ENCODE results near the gene LEMD2.
A peak's percentile ranks its signal among the peaks of the same experiment; 100 is the strongest.

Gene LEMD2

DNA sequence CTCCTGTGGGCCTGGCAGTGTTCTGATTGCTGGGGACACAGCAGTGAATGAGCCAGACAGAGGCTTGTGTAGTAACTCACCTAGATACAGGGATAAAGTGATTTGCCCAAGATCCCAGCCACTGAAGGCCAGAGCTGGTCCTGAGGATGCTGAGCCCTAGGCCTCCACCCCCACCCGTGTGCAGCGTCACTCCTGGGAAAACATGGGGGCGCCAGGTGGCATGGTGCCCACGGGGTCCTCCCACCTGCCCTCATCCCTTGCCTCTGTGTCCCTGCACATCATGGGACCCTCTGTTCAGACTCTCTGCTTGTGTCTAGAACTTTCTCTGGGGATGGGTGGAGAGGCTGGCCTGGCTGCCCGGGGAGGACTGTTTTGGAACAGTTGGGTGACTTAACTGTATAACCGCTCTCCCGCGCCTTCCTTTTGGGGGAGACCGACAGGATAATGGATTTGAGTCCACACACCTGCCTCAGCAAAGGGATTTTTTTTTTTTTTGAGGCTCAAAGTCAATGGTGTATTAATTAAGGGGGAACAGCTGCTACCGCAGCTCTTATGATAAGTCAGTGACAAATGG lies 19.6 kb downstream of the LEMD2 start:
- H3K4me3 Mint-ChIP-seq = no peak overlapping the region
- peaks cover 3 to 23% of the 10 kb centered on the region in 2 donors for H3K4me1 Mint-ChIP-seq
- DNase-seq (no peak), ATAC-seq (replicated peaks) (no peak)
- H3K27ac Mint-ChIP-seq = no peak overlapping the region
- peaks cover 18 to 31% of the 10 kb centered on the region in 2 donors for H3K27me3 Mint-ChIP-seq
- H3K36me3 Mint-ChIP-seq = peaks cover 15 to 17% of the 10 kb centered on the region in 2 donors
- peaks cover 0 to 3% of the 10 kb centered on the region in 2 donors for H3K9me3 Mint-ChIP-seq

DNA sequence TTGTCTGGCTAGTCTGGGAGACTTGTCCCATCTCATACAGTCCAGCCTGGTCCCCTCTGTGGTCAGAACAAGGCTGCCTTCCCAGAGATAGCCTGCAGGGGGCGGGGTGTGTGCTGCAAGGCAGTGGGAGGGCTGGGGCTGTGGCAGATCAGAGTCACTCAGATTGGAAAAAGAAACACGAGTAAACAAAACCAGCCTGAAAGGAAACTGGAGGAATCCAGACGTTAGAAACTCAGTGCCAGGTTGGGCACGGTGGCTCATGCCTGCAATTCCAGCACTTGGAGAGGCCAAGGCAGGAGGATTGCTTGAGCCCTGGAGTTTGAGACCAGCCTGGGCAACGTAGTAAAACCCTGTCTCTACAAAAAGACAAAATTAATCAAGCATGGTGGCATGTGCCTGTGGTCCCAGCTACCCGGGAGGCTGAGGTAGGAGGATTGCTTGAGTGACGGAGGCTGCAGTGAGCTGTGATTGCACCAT lies 20.2 kb downstream of the LEMD2 start:
- peak; percentile 46 for DNase-seq
- Mint-ChIP-seq H3K4me3 (no peak overlapping the region), H3K36me3 (peaks cover 13 to 15% of the 10 kb centered on the region in 2 donors), H3K9me3 (peaks cover 0 to 3% of the 10 kb centered on the region in 2 donors), H3K27ac (no peak overlapping the region), H3K27me3 (peaks cover 21 to 31% of the 10 kb centered on the region in 2 donors), H3K4me1 (peaks cover 3 to 23% of the 10 kb centered on the region in 2 donors)
- ATAC-seq (replicated peaks) = peak; percentile 81 to 85

DNA sequence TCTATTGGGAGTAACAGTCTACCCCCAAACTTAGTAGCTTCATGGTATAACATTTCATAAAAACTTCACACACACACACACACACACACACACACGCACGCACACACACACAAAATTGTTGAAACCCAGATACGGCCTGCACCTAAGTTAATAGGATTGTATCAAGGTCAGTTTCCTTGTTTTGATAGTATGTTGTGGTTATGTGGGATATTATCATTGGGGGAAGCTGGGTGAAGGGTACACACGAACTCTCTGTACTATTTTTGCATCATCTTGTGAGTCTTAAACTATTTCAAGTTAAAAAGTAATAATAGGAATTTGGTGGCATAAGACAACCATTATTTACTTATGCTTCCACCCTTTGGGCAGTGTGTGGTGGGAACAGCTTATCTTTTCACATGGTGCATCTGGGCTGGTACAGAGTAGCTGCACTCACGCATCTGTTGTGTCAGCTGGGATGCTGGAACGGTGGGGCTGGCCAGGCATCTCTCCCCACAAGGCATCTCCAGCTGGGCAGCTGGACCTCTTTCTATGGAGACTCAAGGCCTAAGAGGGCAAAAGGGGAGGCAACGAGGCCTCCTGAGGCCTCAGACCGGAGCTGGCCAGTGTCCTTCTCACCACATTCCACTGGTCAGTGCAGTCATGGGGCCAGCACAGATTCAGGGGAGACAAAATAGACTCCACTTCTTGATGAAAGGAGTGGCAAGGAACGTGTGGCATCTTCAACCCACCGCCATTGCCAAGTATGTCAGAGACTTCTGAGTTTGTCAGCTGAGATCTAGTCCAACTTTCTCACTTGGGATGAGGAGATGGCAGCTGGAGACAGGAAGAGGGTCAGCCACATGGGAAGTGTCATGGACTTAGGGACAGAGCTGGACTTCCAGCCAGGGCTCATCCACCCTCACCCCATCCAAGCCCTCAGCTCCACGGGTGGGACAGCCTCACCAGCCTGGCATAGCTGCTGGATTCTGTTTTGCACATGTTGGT lies 21.7 kb downstream of the LEMD2 start:
- no peak overlapping the region for H3K27ac Mint-ChIP-seq
- H3K36me3 Mint-ChIP-seq = peaks cover 2 to 4% of the 10 kb centered on the region in 2 donors
- no peak overlapping the region for H3K4me3 Mint-ChIP-seq
- DNase-seq = no peak
- no peak for ATAC-seq (replicated peaks)
- H3K27me3 Mint-ChIP-seq = peaks cover 24 to 31% of the 10 kb centered on the region in 2 donors
- H3K9me3 Mint-ChIP-seq = peaks cover 0 to 3% of the 10 kb centered on the region in 2 donors
- H3K4me1 Mint-ChIP-seq = peaks cover 3 to 20% of the 10 kb centered on the region in 2 donors

DNA sequence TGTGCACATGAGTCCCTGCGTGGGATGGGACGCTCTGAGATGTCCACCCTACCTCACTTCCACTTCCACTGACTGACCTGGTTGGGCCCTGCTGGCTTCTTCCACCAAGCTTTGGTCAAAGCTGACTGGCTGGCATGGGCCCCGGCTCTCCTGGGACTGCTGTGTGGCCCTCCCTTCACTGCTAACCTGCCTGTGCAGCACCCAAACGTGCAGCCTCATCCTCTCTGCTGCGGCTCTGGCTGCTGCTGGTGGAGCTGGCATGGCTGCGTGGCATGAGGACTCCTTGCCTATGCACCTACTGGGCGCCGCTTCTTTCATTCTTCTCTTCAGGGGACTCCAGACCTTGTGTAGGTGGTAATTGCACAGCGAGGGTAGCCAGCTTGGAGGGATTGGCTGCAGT lies 23.6 kb downstream of the LEMD2 start:
- no peak for ATAC-seq (replicated peaks)
- H3K27me3 Mint-ChIP-seq = peaks cover 26 to 31% of the 10 kb centered on the region in 2 donors

DNA sequence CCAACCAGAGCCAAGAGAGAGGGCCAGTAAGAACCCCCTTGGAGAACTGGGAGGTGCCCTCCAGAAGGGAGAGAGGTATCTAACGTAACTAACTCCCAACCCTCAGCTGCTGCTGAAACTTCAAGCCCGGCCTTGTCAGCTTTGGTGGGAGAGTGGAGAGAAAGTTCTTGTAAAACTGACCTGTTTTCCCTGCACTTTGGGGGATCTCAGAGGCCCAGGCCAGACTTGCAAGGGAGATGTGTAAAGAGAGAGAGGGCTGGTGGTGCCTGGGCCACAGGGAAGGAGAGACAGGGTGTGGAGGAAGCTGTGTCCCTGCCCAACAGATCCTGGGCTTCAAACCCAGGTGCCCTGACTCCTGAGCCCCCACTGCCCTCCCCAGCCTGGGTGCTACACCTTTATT lies 24.9 kb downstream of the LEMD2 start:
- H3K36me3 Mint-ChIP-seq = no peaks in the 10 kb centered on the region
- ATAC-seq (replicated peaks) (no peak), DNase-seq (no peak)
- no peak overlapping the region for H3K27ac Mint-ChIP-seq
- H3K9me3 Mint-ChIP-seq = peaks cover 0 to 3% of the 10 kb centered on the region in 2 donors
- H3K27me3 Mint-ChIP-seq = peaks cover 26 to 31% of the 10 kb centered on the region in 2 donors
- no peak overlapping the region for H3K4me3 Mint-ChIP-seq
- peaks cover 5 to 6% of the 10 kb centered on the region in 2 donors for H3K4me1 Mint-ChIP-seq

More for the DNA sequence above, 23.6 kb downstream of the LEMD2 start:
- no peak for DNase-seq
- H3K4me3 Mint-ChIP-seq = no peak overlapping the region
- H3K27ac Mint-ChIP-seq = no peak overlapping the region
- no peaks in the 10 kb centered on the region for H3K36me3 Mint-ChIP-seq
- H3K4me1 Mint-ChIP-seq = peaks cover 5 to 6% of the 10 kb centered on the region in 2 donors
- peaks cover 0 to 3% of the 10 kb centered on the region in 2 donors for H3K9me3 Mint-ChIP-seq

DNA sequence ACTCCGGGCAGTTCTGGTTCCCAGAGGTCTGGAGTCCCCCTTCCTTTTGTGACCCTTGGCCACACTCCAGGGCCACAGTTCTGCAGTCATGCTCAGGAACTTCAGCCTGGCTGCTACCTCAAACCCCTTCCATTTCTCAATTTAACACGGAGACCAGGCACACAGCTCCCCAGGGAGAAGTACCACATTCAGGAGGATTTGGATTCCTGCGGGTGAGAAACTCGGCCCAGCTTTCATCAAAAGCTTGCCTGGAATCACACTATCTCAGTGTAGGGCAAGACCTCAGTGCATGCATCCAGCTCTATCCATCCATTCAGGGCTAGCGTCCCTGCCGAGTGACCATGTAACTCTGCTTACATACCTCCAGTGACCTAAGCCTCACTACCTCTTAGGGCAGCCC lies 25.4 kb downstream of the LEMD2 start:
- Mint-ChIP-seq H3K4me3 (no peak overlapping the region), H3K27me3 (peaks cover 24 to 29% of the 10 kb centered on the region in 2 donors), H3K9me3 (peaks cover 0 to 3% of the 10 kb centered on the region in 2 donors), H3K36me3 (no peaks in the 10 kb centered on the region), H3K4me1 (peaks cover 3 to 4% of the 10 kb centered on the region in 2 donors), H3K27ac (no peak overlapping the region)
- DNase-seq (no peak), ATAC-seq (replicated peaks) (no peak)

DNA sequence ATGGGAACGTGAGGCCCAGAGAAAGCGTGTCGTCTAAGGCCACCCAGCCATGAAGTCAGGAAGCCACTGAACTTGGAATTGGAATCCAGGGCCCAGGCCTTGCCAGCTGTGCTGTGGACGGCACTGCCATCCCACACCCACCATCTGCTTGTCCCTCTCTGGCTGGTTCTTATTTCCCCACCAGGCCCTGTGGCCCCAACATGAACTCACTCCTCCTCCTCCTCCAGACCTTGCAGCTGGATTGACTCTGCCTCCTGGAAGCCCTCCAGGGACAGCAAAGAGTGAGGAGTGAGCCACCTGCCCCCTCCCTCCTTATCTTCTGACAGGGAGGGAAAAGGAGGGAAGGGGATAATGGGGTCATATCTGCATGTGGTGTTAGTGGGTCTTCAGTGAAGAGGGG lies 26.2 kb downstream of the LEMD2 start:
- DNase-seq (no peak), ATAC-seq (replicated peaks) (no peak)
- Mint-ChIP-seq H3K27ac (no peak overlapping the region), H3K9me3 (peaks cover 0 to 3% of the 10 kb centered on the region in 2 donors), H3K36me3 (no peaks in the 10 kb centered on the region), H3K4me3 (no peak overlapping the region), H3K27me3 (peaks cover 21 to 26% of the 10 kb centered on the region in 2 donors), H3K4me1 (peaks cover 0 to 3% of the 10 kb centered on the region in 2 donors)

DNA sequence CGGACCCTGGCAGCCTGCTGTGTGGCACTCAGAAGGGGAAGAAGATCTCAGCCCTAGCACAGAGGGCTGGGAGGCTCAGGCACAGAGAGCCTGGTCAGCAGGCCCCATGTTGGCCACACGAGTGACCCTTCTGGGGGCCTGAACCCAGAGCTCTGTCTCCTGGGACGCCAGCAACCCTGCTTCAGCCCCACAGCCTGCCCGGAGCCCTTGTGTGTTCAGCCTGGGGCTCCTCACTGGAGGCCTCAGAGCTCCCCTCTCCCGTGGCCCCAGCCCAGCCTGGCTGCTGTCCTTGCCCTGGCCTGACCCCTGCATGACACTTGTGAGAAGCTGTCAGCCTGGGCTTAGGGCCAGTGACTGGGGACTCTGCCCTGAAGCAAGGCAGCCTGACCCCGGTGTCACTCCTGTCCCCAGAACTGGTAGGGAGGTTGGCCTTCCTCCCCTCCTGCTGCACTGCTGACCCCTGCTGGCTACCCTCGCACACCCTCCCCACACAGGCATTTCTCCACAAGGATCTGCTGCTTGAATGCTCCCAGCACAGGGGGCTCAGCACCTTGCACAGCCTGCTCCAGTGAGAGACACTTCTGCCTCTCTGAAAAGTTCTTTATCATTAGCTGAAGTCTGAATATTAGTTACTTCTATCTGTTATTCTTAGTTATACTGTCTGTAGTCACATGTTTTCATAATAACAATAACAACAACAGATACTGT lies 26.9 kb downstream of the LEMD2 start:
- Mint-ChIP-seq H3K27ac (no peak overlapping the region), H3K4me3 (no peak overlapping the region), H3K4me1 (peaks cover 0 to 3% of the 10 kb centered on the region in 2 donors), H3K27me3 (peaks cover 20 to 25% of the 10 kb centered on the region in 2 donors), H3K9me3 (peaks cover 0 to 3% of the 10 kb centered on the region in 2 donors), H3K36me3 (no peaks in the 10 kb centered on the region)
- DNase-seq = peak; percentile 13
- ATAC-seq (replicated peaks) = peak; percentile 74 to 77

DNA sequence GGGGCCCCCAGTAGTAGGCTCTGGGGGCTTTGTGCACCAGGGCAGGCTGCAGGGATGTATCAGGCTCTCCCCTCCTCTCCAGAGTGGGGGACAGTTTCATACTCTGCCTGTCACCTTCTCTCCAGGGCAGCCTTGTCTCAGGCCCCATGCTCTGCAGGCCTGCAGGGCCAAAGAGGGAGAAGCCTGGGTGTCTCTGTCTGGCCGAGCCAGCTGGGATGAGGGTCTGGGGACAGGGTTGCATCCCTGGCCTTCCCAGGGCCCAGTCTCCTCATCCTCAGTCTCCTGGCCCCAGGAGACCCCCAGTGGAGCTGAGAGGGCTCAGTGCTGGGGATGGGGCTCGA lies 27.4 kb downstream of the LEMD2 start:
- H3K36me3 Mint-ChIP-seq = no peaks in the 10 kb centered on the region
- peaks cover 14 to 27% of the 10 kb centered on the region in 2 donors for H3K27me3 Mint-ChIP-seq
- DNase-seq (no peak), ATAC-seq (replicated peaks) (no peak)
- H3K4me3 Mint-ChIP-seq = no peak overlapping the region
- H3K9me3 Mint-ChIP-seq = peaks cover 0 to 2% of the 10 kb centered on the region in 2 donors
- H3K27ac Mint-ChIP-seq = no peak overlapping the region
- peaks cover 0 to 3% of the 10 kb centered on the region in 2 donors for H3K4me1 Mint-ChIP-seq

DNA sequence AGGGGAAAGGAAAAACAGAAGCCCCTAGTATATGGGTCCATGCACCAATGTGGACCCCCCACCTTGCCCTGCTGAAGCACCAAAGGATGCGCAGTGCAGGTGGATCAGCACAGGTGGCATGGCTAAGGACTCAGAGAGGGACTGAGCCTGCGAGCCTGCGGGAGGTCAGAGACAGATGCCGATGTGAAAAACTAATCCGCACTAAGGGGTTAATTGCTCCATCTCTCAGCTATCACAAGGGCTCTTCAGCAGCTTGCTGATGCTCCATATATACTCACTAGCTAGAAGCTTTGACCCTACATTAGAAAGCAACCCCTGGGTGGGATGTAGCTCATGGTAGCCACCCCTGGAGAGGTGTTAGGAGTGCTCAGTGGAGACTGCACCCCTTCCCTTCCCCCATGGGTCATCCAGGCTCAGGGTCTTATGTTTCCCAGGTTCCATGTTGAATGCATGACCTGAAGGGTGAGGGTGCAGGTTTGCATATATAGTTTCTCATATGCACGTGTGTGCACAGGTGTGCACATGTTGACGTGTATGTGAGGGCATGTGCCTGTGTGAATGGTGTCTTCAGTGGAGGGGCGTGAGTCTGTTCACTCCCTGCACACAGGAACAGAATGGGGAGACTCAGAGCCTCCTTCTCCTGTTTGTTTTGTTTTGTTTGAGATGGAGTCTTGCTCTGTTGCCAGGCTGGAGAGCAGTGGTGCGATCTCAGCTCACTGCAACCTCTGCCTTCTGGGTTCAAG lies 28.9 kb downstream of the LEMD2 start:
- H3K4me1 Mint-ChIP-seq = peaks cover 0 to 6% of the 10 kb centered on the region in 2 donors
- H3K36me3 Mint-ChIP-seq = no peaks in the 10 kb centered on the region
- ATAC-seq (replicated peaks) (no peak), DNase-seq (no peak)
- H3K27ac Mint-ChIP-seq = no peak overlapping the region
- H3K27me3 Mint-ChIP-seq = peaks cover 0 to 25% of the 10 kb centered on the region in 2 donors
- no peaks in the 10 kb centered on the region for H3K9me3 Mint-ChIP-seq
- no peak overlapping the region for H3K4me3 Mint-ChIP-seq

DNA sequence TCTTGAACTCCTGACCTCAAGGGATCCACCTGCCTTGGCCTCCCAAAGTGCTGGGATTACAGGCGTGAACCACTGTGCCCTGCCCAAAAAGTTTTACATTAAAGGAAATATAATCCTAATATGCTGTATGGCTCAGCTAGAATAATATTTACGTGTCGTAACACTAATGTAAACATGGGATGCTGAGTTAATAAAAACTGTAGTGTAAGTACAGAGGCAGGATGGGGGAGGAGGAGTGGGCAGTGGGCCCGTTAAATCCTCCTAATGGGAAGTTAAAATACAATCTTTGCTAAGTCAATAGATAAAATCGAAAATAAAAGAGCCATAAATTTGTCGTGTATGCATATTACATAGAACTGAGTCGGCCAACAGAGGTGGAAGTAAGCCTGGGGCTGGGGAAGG lies 30.1 kb downstream of the LEMD2 start:
- no peak for DNase-seq
- no peak overlapping the region for H3K27ac Mint-ChIP-seq
- ATAC-seq (replicated peaks) = no peak
- no peaks in the 10 kb centered on the region for H3K36me3 Mint-ChIP-seq
- peaks cover 0 to 21% of the 10 kb centered on the region in 2 donors for H3K27me3 Mint-ChIP-seq
- peaks cover 0 to 6% of the 10 kb centered on the region in 2 donors for H3K4me1 Mint-ChIP-seq
- no peak overlapping the region for H3K4me3 Mint-ChIP-seq
- no peaks in the 10 kb centered on the region for H3K9me3 Mint-ChIP-seq

DNA sequence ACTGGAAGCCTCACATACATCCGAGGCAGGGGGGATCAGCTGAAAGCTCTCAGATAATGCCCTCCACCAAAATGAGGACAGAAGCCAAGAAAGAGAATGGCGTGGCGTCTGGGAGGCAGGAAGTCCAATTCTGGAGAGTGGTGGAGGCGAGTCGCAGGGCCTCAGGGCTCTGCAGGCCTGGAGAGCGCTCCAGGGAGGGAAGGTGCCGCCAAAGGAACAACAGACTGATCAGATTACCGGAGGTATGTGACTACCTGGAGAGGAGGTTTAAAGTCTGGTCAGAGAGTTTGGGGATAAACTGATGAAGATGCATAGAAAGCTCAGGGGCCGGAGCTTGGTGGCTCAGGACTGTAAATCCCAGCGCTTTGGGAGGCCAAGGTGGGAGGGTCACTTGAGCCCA lies 31.0 kb downstream of the LEMD2 start:
- no peaks in the 10 kb centered on the region for H3K36me3 Mint-ChIP-seq
- H3K27me3 Mint-ChIP-seq = peaks cover 0 to 18% of the 10 kb centered on the region in 2 donors
- no peak for DNase-seq
- H3K27ac Mint-ChIP-seq = no peak overlapping the region
- no peak overlapping the region for H3K4me3 Mint-ChIP-seq
- H3K4me1 Mint-ChIP-seq = peaks cover 0 to 6% of the 10 kb centered on the region in 2 donors
- ATAC-seq (replicated peaks) = no peak
- H3K9me3 Mint-ChIP-seq = no peaks in the 10 kb centered on the region

DNA sequence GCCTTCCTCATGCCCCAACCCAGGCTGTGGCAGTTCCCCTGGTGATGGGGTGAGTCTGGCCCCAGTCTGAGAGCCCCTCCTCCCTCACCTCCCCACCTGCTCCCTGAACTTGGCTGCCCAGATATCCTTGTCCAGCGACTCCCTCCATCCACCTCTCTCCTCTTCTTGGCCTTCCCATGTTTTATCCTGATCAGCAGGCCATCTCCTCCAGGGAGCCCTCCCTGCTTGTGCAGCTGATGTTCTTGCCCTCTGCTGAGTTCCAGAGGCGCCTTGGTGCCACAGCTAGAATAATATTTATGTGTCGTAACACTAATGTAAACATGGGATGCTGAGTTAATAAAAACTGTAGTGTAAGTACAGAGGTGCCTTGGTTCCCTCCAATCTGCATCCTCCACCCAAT lies 31.8 kb downstream of the LEMD2 start:
- H3K4me1 Mint-ChIP-seq = peaks cover 0 to 4% of the 10 kb centered on the region in 2 donors
- ATAC-seq (replicated peaks) (no peak), DNase-seq (no peak)
- no peaks in the 10 kb centered on the region for H3K36me3 Mint-ChIP-seq
- H3K9me3 Mint-ChIP-seq = no peaks in the 10 kb centered on the region
- H3K4me3 Mint-ChIP-seq = no peak overlapping the region
- H3K27ac Mint-ChIP-seq = no peak overlapping the region
- H3K27me3 Mint-ChIP-seq = peaks cover 0 to 15% of the 10 kb centered on the region in 2 donors
